Fibroblast of skin of scalp (primary cell): ENCODE measurements around the gene DLX4.

ENCODE experiments used
- DNase-seq: peaks from one replicate; pipeline ENCODE4 v3.0.0-alpha.2; 2013

The DLX4 gene

GRCh38 chr17:49970498-49970897, 1.5 kb downstream of the DLX4 start:
- DNase-seq, result no peak

GRCh38 chr17:49971199-49971847, 2.3 kb downstream of the DLX4 start:
- DNase-seq, result no peak

GRCh38 chr17:49971848-49972485, 3.0 kb downstream of the DLX4 start:
- no peak for DNase-seq

- DNase-seq, result no peak
Observed at GRCh38 chr17:49972486-49973270, 3.7 kb downstream of the DLX4 start.

GRCh38 chr17:49973271-49973615, 4.3 kb downstream of the DLX4 start:
- no peak for DNase-seq

GRCh38 chr17:49975531-49975930, 6.5 kb downstream of the DLX4 start:
- DNase-seq, result no peak

- no peak for DNase-seq
Observed at GRCh38 chr17:49976163-49976827, 7.3 kb downstream of the DLX4 start.

GRCh38 chr17:49976828-49977202, 7.8 kb downstream of the DLX4 start:
- DNase-seq, result no peak

GRCh38 chr17:49977463-49978389, 8.7 kb downstream of the DLX4 start:
- peak; percentile 20 for DNase-seq

- no peak for DNase-seq
Observed at GRCh38 chr17:49978501-49978900, 9.5 kb downstream of the DLX4 start.

- no peak for DNase-seq
Observed at GRCh38 chr17:49979748-49980479, 10.9 kb downstream of the DLX4 start.

GRCh38 chr17:49980703-49981197, 11.8 kb downstream of the DLX4 start:
- DNase-seq, result no peak

GRCh38 chr17:49984283-49984682, 15.3 kb downstream of the DLX4 start:
- DNase-seq, result no peak

- DNase-seq, result no peak
Observed at GRCh38 chr17:49984776-49985175, 15.8 kb downstream of the DLX4 start.

GRCh38 chr17:49985310-49985990, 16.5 kb downstream of the DLX4 start:
- DNase-seq, result no peak

GRCh38 chr17:49986396-49987289, 17.7 kb downstream of the DLX4 start:
- DNase-seq, result no peak

- no peak for DNase-seq
Observed at GRCh38 chr17:49987290-49987585, 18.2 kb downstream of the DLX4 start.

GRCh38 chr17:49987681-49988441, 18.9 kb downstream of the DLX4 start:
- no peak for DNase-seq

- no peak for DNase-seq
Observed at GRCh38 chr17:49989518-49989880, 20.5 kb downstream of the DLX4 start.
